Thymus (tissue), 11 donors: ENCODE measurements around the gene DCTPP1. TPM values are rescaled to one million over a fixed set of nuclear protein-coding genes. Genes with fewer than 3 reads are reported as not detected.
"Not testable (repeated sequence)": the region's sequence is repeated elsewhere in the genome, so short reads cannot be mapped to it uniquely, and the experiment has no call there.

Experiments
- DNase-seq, 9 donors: peaks; one replicate each; pipeline ENCODE4 v3.0.0-alpha.2; 2013; ENCODE audit warnings: low spot score in 9 of 9, low read depth in 6 of 9, missing footprints in 1 of 9
- H3K27ac ChIP-seq, 2 donors: one replicate each; pipeline ENCODE4 v1.5.1; 2013; ENCODE audit warnings: control low read depth in 1 of 2, low read depth in 1 of 2, low read length in 1 of 2, mild to moderate bottlenecking in 1 of 2, moderate library complexity in 1 of 2
- H3K27me3 ChIP-seq, 2 donors: one replicate each; pipeline ENCODE4 v1.5.1; 2013; ENCODE audit warnings: low read length in 1 of 2; ENCODE audit not compliant: control insufficient read depth in 2 of 2, insufficient read depth in 1 of 2
- H3K36me3 ChIP-seq, 2 donors: one replicate each; pipeline ENCODE4 v1.5.1; 2013; ENCODE audit warnings: low read length in 1 of 2, mild to moderate bottlenecking in 1 of 2, moderate library complexity in 1 of 2; ENCODE audit not compliant: control insufficient read depth in 2 of 2, insufficient read depth in 2 of 2
- H3K4me1 ChIP-seq, 2 donors: one replicate each; pipeline ENCODE4 v1.5.1; 2013; ENCODE audit warnings: low read length in 2 of 2; ENCODE audit not compliant: control insufficient read depth in 2 of 2, insufficient read depth in 2 of 2
- H3K4me3 ChIP-seq, 2 donors: one replicate each; pipeline ENCODE4 v1.5.1; 2013; ENCODE audit warnings: low read length in 2 of 2, control low read depth in 1 of 2, mild to moderate bottlenecking in 1 of 2
- H3K9me3 ChIP-seq, 2 donors: one replicate each; pipeline ENCODE4 v1.5.1; 2013; ENCODE audit warnings: low read length in 1 of 2, mild to moderate bottlenecking in 1 of 2; ENCODE audit not compliant: control insufficient read depth in 2 of 2, insufficient read depth in 1 of 2
- WGBS: extraction: QIAGEN DNeasy Blood & Tissue Kit; methylation state at CpG from one replicate; pipeline ENCODE4 v1.1.7; 2013; 5-methylcytosine and 5-hydroxymethylcytosine counted together
- polyA plus RNA-seq: library from polyadenylated mRNA; stranded (reverse); fragments of 200-250 nt; gene quantifications from one replicate; pipeline ENCODE4 v1.2.3, GENCODE V29; 2013
- total RNA-seq: library from RNA; stranded (reverse); fragments of 120-200 nt; gene quantifications from one replicate; pipeline ENCODE4 v1.2.4, GENCODE V29; 2013
- donor health status: healthy.

Gene DCTPP1
- total and polyA plus RNA-seq, 2 donors, result 20.6 to 27.4 TPM

DNA sequence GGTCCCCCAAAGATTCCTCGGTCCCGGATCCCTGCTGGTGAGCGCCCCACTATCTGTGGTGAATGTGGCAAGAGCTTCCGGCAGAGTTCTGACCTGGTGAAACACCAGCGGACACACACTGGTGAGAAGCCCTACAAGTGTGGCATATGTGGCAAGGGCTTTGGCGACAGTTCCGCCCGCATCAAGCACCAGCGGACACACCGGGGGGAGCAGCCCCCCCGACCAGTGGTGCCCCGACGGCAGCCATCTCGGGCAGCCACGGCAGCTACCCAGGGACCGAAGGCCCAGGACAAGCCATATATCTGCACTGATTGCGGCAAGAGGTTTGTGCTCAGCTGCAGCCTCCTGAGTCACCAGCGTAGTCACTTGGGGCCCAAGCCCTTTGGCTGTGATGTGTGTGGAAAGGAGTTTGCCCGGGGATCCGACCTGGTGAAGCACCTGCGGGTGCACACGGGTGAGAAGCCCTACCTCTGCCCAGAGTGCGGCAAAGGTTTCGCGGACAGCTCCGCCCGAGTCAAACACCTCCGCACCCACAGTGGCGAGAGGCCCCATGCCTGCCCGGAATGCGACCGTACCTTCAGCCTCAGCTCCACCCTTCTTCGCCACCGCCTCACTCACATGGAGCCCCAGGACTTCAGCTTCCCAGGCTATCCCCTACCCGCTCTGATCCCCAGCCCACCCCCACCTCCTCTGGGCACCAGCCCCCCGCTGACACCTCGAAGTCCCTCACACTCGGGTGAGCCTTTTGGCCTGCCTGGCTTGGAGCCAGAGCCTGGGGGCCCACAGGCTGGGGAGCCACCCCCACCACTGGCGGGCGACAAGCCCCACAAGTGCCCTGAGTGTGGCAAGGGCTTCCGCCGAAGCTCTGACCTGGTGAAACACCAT, 31.8 kb downstream of the DCTPP1 start:
- Histone ChIP-seq H3K27me3 (peaks cover 0 to 17% of the 10 kb centered on the region in 2 donors), H3K9me3 (peaks cover 0 to 4% of the 10 kb centered on the region in 2 donors), H3K27ac (no peak overlapping the region), H3K4me1 (peaks cover 25 to 54% of the 10 kb centered on the region in 2 donors), H3K4me3 (no peak overlapping the region), H3K36me3 (peaks cover 16 to 18% of the 10 kb centered on the region in 2 donors)
- 98% methylated on average over 42 of the region's 42 CpGs for WGBS
- DNase-seq, result no peak

DNA sequence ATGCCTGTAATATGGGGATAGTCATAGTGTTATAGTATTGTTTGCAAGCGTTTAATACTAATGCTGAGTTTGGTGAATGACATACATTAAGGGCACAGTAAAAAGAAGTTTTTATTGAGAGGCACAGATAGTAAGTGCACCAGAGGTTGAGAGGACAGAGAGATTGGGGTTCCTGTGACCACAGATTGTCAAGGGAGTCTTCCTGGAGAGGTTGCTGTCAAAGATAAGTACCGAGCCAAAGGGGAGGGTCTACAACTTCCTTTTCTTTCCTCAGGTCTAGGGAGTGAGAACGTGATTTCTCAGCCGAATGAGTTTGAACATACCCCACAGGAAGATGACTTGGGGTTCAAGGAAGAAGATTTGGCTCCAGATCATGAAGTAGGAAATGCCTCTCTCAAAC, 32.8 kb downstream of the DCTPP1 start:
- WGBS, result 47% methylated on average over 4 of the region's 4 CpGs
- H3K36me3 ChIP-seq, result peaks cover 16 to 18% of the 10 kb centered on the region in 2 donors
- peaks cover 25 to 54% of the 10 kb centered on the region in 2 donors for H3K4me1 ChIP-seq
- H3K27ac ChIP-seq, result no peak overlapping the region
- DNase-seq, result no peak
- H3K9me3 ChIP-seq, result peaks cover 0 to 4% of the 10 kb centered on the region in 2 donors
- H3K4me3 ChIP-seq, result no peak overlapping the region
- peaks cover 0 to 17% of the 10 kb centered on the region in 2 donors for H3K27me3 ChIP-seq

DNA sequence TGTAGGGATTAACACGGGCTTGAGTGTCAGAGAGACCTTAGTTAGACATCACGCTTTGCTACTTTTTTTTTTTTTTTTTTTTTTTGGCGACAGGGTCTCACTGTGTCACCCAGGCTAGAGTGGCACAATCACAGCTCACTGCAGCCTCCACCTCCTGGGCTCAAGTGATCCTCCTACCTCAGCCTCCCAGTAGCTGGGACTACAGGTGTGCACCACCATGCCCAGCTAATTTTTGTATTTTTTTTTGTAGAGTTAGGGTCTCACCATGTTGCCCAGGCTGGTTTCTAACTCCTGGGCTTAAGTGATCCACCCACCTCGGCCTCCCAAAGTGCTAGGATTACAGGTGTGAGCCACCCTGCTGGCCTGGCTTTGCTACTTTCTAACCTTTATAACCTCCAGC, 33.2 kb downstream of the DCTPP1 start:
- not testable (repeated sequence) for H3K9me3 ChIP-seq, H3K27ac ChIP-seq, H3K4me3 ChIP-seq, DNase-seq
- WGBS, result 94% methylated on average over 4 of the region's 4 CpGs
- Histone ChIP-seq H3K4me1 (peaks cover 25 to 54% of the 10 kb centered on the region in 2 donors), H3K27me3 (peaks cover 0 to 17% of the 10 kb centered on the region in 2 donors), H3K36me3 (peaks cover 16 to 18% of the 10 kb centered on the region in 2 donors)

DNA sequence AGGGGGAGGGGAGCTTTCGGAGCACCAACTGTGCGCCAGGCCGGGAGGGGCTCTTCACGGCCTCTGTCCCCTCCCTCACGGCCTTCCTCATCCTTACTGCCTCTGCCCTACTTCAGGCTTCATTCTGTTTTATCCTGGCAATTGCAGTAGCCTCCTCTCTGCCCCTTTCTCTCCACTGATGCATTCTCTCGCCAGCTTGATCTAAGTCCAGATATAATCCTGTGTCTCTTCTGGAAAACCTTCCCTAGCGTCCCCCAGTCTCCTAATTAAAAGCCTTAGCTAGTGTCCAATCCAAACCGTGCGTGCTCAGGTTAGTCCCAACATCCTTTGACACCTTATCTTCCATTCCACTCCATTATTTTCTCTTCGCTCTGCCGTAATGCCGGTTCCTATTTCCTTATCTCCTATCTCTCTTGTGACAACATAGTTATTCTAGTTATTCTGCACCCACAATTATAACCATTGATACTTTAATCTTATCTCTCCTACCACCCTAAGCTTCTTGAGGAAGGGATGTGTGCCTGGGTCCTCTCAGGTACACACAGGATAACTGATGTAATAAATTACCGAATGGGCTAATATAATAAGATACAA, 33.7 kb downstream of the DCTPP1 start:
- H3K36me3 ChIP-seq, result peaks cover 16 to 18% of the 10 kb centered on the region in 2 donors
- no peak overlapping the region for H3K27ac ChIP-seq
- 40% methylated on average over 13 of the region's 13 CpGs for WGBS
- peak overlapping the region; percentile 78 to 99 for H3K4me3 ChIP-seq
- H3K4me1 ChIP-seq, result peaks cover 25 to 54% of the 10 kb centered on the region in 2 donors
- H3K27me3 ChIP-seq, result peaks cover 0 to 15% of the 10 kb centered on the region in 2 donors
- DNase-seq, result peak in 1 of 9 donors; percentile 26
- peaks cover 0 to 4% of the 10 kb centered on the region in 2 donors for H3K9me3 ChIP-seq

DNA sequence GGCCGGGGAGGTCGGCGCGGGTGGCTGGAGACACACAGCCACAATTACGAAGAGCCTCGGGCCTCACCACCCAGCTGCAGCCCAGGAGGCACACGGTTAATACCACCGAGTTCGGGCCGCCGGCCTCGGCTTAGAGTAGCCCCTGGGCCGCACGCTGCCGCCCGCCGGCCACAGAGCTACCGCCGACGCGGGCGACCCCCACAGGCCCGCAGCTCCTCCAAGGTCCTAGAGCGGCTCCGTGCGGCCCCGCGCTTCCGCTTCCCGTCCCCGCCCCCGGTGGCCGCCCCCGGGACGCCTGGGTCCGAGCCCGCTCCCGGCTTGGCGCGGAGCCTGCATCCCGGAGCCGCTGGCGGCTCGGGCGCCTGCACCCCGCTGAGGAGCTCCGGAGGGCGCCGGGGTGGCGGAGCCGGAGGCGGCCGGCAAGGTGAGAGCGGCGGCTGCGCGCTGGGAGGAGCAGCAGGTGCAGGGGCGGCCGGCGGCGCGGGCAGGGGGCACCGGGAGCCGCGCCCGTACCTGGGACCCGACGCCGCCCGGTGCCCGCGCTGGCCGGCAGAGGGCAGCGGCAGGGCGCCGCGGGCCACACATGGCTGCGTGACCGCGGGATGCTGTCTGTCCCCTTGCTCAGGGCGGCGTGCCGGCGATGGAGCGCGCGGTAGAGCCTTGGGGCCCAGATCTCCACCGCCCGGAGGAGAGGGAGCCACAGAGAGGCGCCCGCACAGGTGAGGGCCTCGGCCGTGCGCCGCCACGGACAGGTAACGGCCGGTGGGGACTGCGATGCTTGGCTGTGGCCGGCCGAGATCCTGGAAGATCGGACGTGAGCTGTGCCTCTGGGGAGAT, 34.5 kb downstream of the DCTPP1 start, which contains the start of gene ZNF48:
Gene ZNF48 (plus strand): TSS at position 266 of the 837 bp plus-strand sequence. CDS start 375 bp downstream, at position 641.
- H3K4me1 ChIP-seq, result peaks cover 22 to 49% of the 10 kb centered on the region in 2 donors
- H3K4me3 ChIP-seq, result peak within 1 kb of the TSS; percentile 92 to 99
- H3K27me3 ChIP-seq, result peaks cover 0 to 9% of the 10 kb centered on the region in 2 donors
- peaks cover 16 to 18% of the 10 kb centered on the region in 2 donors for H3K36me3 ChIP-seq
- peaks cover 0 to 4% of the 10 kb centered on the region in 2 donors for H3K9me3 ChIP-seq
- peak in 3 of 9 donors; percentile 65 to 80 (median 66) for DNase-seq
- peak within 1 kb of the TSS; percentile 59 to 85 for H3K27ac ChIP-seq
- under 1% methylated on average over 103 of the region's 103 CpGs for whole genome bisulfite sequencing

DNA sequence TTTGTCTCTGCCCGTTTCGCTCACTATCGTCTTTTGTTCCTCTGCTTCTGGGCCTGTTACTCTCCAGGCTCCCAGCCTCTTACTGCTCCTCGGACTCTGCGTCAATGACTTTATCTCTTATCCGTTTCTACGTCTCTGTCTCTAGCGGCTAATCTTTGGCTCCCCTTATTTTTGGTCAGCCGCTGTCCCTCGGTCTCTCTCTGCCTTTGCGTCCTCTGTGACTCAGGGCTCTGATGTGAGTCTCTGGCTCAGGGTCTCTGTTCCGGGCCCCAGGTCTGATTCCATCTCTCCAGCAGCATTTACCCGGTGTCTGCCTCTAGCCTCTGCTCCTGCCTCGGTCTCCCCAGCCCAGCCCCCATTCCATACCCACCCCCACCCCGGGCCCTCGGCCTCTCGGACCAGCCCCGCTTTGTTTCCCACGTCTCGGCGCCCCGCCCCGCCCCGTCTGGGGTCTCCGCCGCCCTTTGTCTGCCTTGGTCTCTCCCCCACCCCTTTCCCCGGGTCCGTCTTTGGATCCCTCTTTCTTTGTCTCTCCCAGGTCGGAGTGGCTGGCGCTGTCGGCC, 35.2 kb downstream of the DCTPP1 start:
- H3K9me3 ChIP-seq, result peaks cover 0 to 4% of the 10 kb centered on the region in 2 donors
- 24% methylated on average over 31 of the region's 31 CpGs for WGBS
- peaks cover 16 to 18% of the 10 kb centered on the region in 2 donors for H3K36me3 ChIP-seq
- peaks cover 17 to 42% of the 10 kb centered on the region in 2 donors for H3K4me1 ChIP-seq
- H3K27me3 ChIP-seq, result peaks cover 0 to 2% of the 10 kb centered on the region in 2 donors
- peak overlapping the region; percentile 59 to 85 for H3K27ac ChIP-seq
- H3K4me3 ChIP-seq, result peak overlapping the region; percentile 92 to 99
- peak in 1 of 9 donors; percentile 58 for DNase-seq

DNA sequence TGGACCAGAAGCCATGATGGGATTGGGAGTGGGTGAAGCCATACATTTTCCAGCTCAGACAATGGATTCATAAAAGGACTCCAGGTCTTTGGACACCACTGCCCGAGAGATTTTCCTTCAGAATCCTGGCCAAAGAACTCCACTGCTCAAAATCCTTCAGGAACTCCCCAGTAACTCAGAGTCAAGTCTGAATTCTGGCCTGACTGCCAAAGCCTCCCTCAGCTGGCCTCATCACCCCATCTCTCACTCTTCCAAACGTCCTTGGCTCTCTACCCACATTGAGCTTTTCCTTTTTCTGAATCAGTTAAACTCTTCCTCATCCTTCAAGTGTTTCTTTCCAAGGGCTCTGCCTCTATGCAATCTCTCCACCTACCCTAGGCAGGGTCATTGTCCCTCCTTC, 46.3 kb downstream of the DCTPP1 start:
- Histone ChIP-seq H3K27me3 (no peaks in the 10 kb centered on the region), H3K36me3 (peaks cover 0 to 10% of the 10 kb centered on the region in 2 donors), H3K4me1 (peaks cover 33 to 54% of the 10 kb centered on the region in 2 donors), H3K27ac (peak overlapping the region; percentile 97 to 100), H3K4me3 (no peak overlapping the region), H3K9me3 (peaks cover under 1 to 7% of the 10 kb centered on the region in 2 donors)
- WGBS, result 90% methylated on average over 2 of the region's 2 CpGs
- no peak for DNase-seq

DNA sequence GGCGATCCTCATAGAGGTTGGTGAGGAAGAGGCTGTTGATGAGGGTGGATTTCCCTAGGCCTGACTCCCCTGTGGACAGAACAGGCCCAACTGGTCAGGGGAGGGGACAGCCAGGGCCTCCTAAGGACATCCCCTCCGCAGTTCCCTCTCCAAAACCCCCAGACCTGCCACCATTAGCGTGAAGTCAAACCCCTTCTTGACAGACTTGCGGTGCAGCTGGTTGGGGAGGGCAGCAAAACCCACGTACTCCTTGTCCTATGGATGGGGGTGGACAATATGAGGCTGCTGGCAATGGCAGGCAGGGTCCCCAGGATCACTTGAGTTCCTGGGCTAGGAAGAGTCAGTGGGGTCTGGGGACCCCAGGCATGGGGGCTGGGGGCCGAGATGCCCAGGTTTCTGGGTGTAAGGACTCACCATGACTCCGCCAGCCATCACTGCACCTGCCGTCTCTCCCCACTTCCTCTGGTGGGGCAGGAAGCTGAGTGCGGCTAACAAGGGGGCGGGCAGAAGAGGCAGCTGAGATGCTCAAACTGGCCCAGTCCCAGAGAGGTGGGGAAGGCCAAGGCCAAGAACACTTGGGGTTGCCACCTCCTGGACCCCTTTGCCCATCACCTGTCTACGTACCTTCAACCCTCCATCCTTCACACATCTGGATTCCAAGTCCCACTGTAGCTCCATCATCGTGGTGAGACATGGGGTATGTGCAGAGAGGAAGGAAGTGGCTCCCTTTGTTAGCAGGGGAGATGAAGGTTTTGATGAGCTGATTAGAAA, 47.5 kb downstream of the DCTPP1 start, which contains the start of gene SEPTIN1:
Gene SEPTIN1 (minus strand): TSS at position 451 of the 771 bp plus-strand sequence. CDS start 19 bp downstream, at position 432.
- WGBS, result 6% methylated on average over 12 of the region's 12 CpGs
- H3K9me3 ChIP-seq, result peaks cover 2 to 7% of the 10 kb centered on the region in 2 donors
- peak in 8 of 9 donors; percentile 75 to 93 (median 80) for DNase-seq
- H3K36me3 ChIP-seq, result peaks cover 0 to 10% of the 10 kb centered on the region in 2 donors
- H3K4me3 ChIP-seq, result peak within 1 kb of the TSS; percentile 71 to 74
- no peaks in the 10 kb centered on the region for H3K27me3 ChIP-seq
- H3K27ac ChIP-seq, result peak within 1 kb of the TSS; percentile 97 to 100
- peaks cover 33 to 64% of the 10 kb centered on the region in 2 donors for H3K4me1 ChIP-seq
